H1 (cell line): Measurements from ENCODE around the gene THUMPD2. TPM values are rescaled to one million over a fixed set of nuclear protein-coding genes. Genes with fewer than 3 reads are reported as not detected.

Experiments used
- CTCF ChIA-PET: fragments of 300-600 bp; sonication (Branson Sonifier 250); formaldehyde crosslinking; loops from one replicate; lab custom pipeline; 2021; ENCODE audit not compliant: partially characterized antibody; lab: Charles Lee
- POLR2A ChIA-PET: fragments of 300-600 bp; sonication (Branson Sonifier 250); formaldehyde crosslinking; loops from one replicate; lab custom pipeline; 2021; ENCODE audit warnings: inconsistent platforms; ENCODE audit not compliant: partially characterized antibody; lab: Charles Lee
- DNase-seq, 2 experiments: peaks; one replicate each; pipeline versions ENCODE4 v3.0.0 to v3.0.0-alpha.2; 2010 to 2022; ENCODE audit warnings: low spot score in 2 of 2, low read depth in 1 of 2, mixed read lengths in 1 of 2
- FAIRE-seq: peaks from 2 replicates; lab custom pipeline; 2011; peaks lifted over from hg19 to GRCh38; lab: Jason Lieb, UNC
- H2AFZ ChIP-seq: 2 replicates; pipeline ENCODE4 v1.8.1; 2012; ENCODE audit warnings: low read length, inconsistent platforms
- H2AK5ac ChIP-seq: 2 replicates; pipeline ENCODE4 v1.6.1; 2013; ENCODE audit warnings: low read depth, low read length
- H2BK120ac ChIP-seq: replicated peaks from 2 replicates; pipeline ENCODE3; 2013; ENCODE audit warnings: low read depth, low read length, inconsistent platforms
- H2BK12ac ChIP-seq: 2 replicates; pipeline ENCODE4 v1.6.1; 2013; ENCODE audit warnings: low read depth, low read length
- H2BK15ac ChIP-seq: 2 replicates; pipeline ENCODE4 v1.6.1; 2013; ENCODE audit warnings: low read length
- H2BK20ac ChIP-seq: 2 replicates; pipeline ENCODE4 v1.6.1; 2013; ENCODE audit warnings: low read length
- H2BK5ac ChIP-seq: 2 replicates; pipeline ENCODE4 v1.6.1; 2013; ENCODE audit warnings: low read depth, low read length
- H3K14ac ChIP-seq: 2 replicates; pipeline ENCODE4 v1.6.1; 2013; ENCODE audit warnings: inconsistent platforms; ENCODE audit not compliant: insufficient read length
- H3K18ac ChIP-seq: 2 replicates; pipeline ENCODE4 v1.6.1; 2013; ENCODE audit warnings: low read length; ENCODE audit errors: extremely low read depth
- H3K23ac ChIP-seq: 2 replicates; pipeline ENCODE4 v1.6.1; 2013; ENCODE audit warnings: inconsistent platforms; ENCODE audit not compliant: insufficient read length
- H3K23me2 ChIP-seq: 2 replicates; pipeline ENCODE4 v1.6.1; 2013; ENCODE audit warnings: low read depth, low read length
- H3K27ac ChIP-seq: 2 replicates; pipeline ENCODE4 v1.6.1; 2011; ENCODE audit warnings: low read depth, low read length, inconsistent platforms
- H3K27me3 ChIP-seq, 4 experiments: replicated peaks in 1 of 4; 1 replicate in 1 of 4; 2 replicates in 3 of 4; pipeline versions ENCODE4 v1.6.1 to v1.8.1; 2011 to 2013; ENCODE audit warnings: low read length in 3 of 4, mild to moderate bottlenecking in 3 of 4, inconsistent platforms in 2 of 4, mixed read lengths in 2 of 4, moderate library complexity in 1 of 4; ENCODE audit not compliant: control insufficient read depth in 3 of 4, insufficient read depth in 3 of 4; ENCODE audit errors: extremely low read depth in 1 of 4
- H3K36me3 ChIP-seq, 4 experiments: 2 replicates each; pipeline versions ENCODE4 v1.6.1 to v1.8.1; 2011 to 2013; ENCODE audit warnings: mild to moderate bottlenecking in 4 of 4, low read length in 3 of 4, moderate library complexity in 2 of 4, control low read depth in 1 of 4, inconsistent platforms in 1 of 4; ENCODE audit not compliant: insufficient read depth in 4 of 4, control insufficient read depth in 2 of 4
- H3K4ac ChIP-seq: replicated peaks from 2 replicates; pipeline ENCODE3; 2013; ENCODE audit warnings: low read length, low read depth, mixed read lengths, inconsistent platforms; ENCODE audit not compliant: insufficient read length
- H3K4me1 ChIP-seq, 4 experiments: replicated peaks in 1 of 4; 1 replicate in 1 of 4; 2 replicates in 3 of 4; pipeline versions ENCODE4 v1.6.1 to v1.8.1; 2011 to 2013; ENCODE audit warnings: low read length in 3 of 4, inconsistent platforms in 2 of 4, mixed read lengths in 1 of 4; ENCODE audit not compliant: insufficient read depth in 4 of 4, control insufficient read depth in 3 of 4
- H3K4me2 ChIP-seq, 2 experiments: 2 replicates each; pipeline versions ENCODE4 v1.6.1 to v1.8.1; 2011 to 2013; ENCODE audit warnings: low read depth in 2 of 2, low read length in 2 of 2, control low read depth in 1 of 2, inconsistent platforms in 1 of 2, mild to moderate bottlenecking in 1 of 2; ENCODE audit not compliant: insufficient read depth in 1 of 2
- H3K4me3 ChIP-seq, 4 experiments: fragments of 200-600, 300-600 bp in 1 of 4; sonication (generic), shearing (Covaris generic), sonication (Bioruptor Twin) in 1 of 4; 2 replicates each; pipeline versions ENCODE4 v1.5.1 to v1.8.1; 2011 to 2016; ENCODE audit warnings: low read length in 4 of 4, low read depth in 3 of 4, control low read depth in 2 of 4, inconsistent platforms in 2 of 4, mild to moderate bottlenecking in 2 of 4, mixed read lengths in 1 of 4, moderate library complexity in 1 of 4; ENCODE audit not compliant: insufficient read depth in 2 of 4; ENCODE audit errors: extremely low read depth in 1 of 4
- H3K56ac ChIP-seq: replicated peaks from 2 replicates; pipeline ENCODE3; 2013; ENCODE audit warnings: low read depth, mild to moderate bottlenecking, mixed read lengths, low read length, inconsistent platforms; ENCODE audit not compliant: insufficient read length
- H3K79me1 ChIP-seq: 2 replicates; pipeline ENCODE4 v1.6.1; 2013; ENCODE audit warnings: low read depth, low read length, control low read depth
- H3K79me2 ChIP-seq, 2 experiments: 2 replicates each; pipeline versions ENCODE4 v1.6.1 to v1.8.1; 2012 to 2013; ENCODE audit warnings: low read length in 2 of 2, mild to moderate bottlenecking in 2 of 2, inconsistent platforms in 1 of 2; ENCODE audit not compliant: insufficient read depth in 2 of 2, control insufficient read depth in 1 of 2
- H3K9ac ChIP-seq, 4 experiments: replicated peaks in 1 of 4; 1 replicate in 1 of 4; 2 replicates in 3 of 4; pipeline versions ENCODE4 v1.6.1 to v1.8.1; 2011 to 2013; ENCODE audit warnings: low read depth in 3 of 4, low read length in 3 of 4, control low read depth in 2 of 4, mild to moderate bottlenecking in 2 of 4, moderate library complexity in 2 of 4, inconsistent platforms in 1 of 4; ENCODE audit errors: extremely low read depth in 1 of 4
- H3K9me3 ChIP-seq, 2 experiments: 2 replicates each; pipeline versions ENCODE4 v1.6.1 to v1.8.1; 2012 to 2013; ENCODE audit warnings: mild to moderate bottlenecking in 2 of 2, moderate library complexity in 2 of 2, control low read depth in 1 of 2, inconsistent platforms in 1 of 2, low read depth in 1 of 2, low read length in 1 of 2, mixed read lengths in 1 of 2; ENCODE audit not compliant: insufficient read depth in 2 of 2
- H4K20me1 ChIP-seq, 2 experiments: replicated peaks in 1 of 2; 2 replicates each; pipeline versions ENCODE3 to v1.8.1; 2011 to 2013; ENCODE audit warnings: inconsistent platforms in 2 of 2, low read length in 2 of 2, mild to moderate bottlenecking in 1 of 2; ENCODE audit not compliant: insufficient read depth in 2 of 2, control insufficient read depth in 1 of 2
- H4K5ac ChIP-seq: 2 replicates; pipeline ENCODE4 v1.6.1; 2013; ENCODE audit warnings: low read length, low read depth, mixed read lengths, inconsistent platforms; ENCODE audit not compliant: insufficient read length
- H4K8ac ChIP-seq: 2 replicates; pipeline ENCODE4 v1.8.0; 2013; ENCODE audit warnings: mild to moderate bottlenecking, moderate library complexity, low read length, inconsistent platforms; ENCODE audit not compliant: insufficient read depth; ENCODE audit errors: extremely low read depth
- H4K91ac ChIP-seq: replicated peaks from 2 replicates; pipeline ENCODE3; 2013; ENCODE audit warnings: low read length, mixed read lengths, inconsistent platforms; ENCODE audit not compliant: insufficient read length
- CBX5 ChIP-seq: fragments of 300-800, 300-1000 bp; sonication (generic); IDR thresholded peaks from 2 replicates; pipeline ENCODE4 v1.7.1; 2016; ENCODE audit warnings: antibody characterized with exemption, low read length, low read depth
- CHD2 ChIP-seq: IDR thresholded peaks from 2 replicates; pipeline ENCODE4 v1.6.1; 2012; ENCODE audit warnings: low read length, improper control_type of control experiment
- EP300 ChIP-seq, 2 experiments: IDR thresholded peaks; 1 replicate in 1 of 2; 2 replicates in 1 of 2; pipeline ENCODE4 v1.6.1; 2011 to 2012; ENCODE audit warnings: low read depth in 2 of 2, low read length in 2 of 2, mild to moderate bottlenecking in 2 of 2, borderline replicate concordance in 1 of 2, inconsistent platforms in 1 of 2, moderate library complexity in 1 of 2
- JUND ChIP-seq: IDR thresholded peaks from 2 replicates; pipeline ENCODE4 v1.6.1; 2011; ENCODE audit warnings: mild to moderate bottlenecking, improper control_type of control experiment, low read length
- MAFK ChIP-seq: IDR thresholded peaks from 2 replicates; pipeline ENCODE4 v1.6.1; 2012; ENCODE audit warnings: low read depth, mild to moderate bottlenecking, improper control_type of control experiment, low read length
- RAD21 ChIP-seq, 2 experiments: IDR thresholded peaks in 1 of 2; conservative IDR thresholded peaks in 1 of 2; 2 replicates each; pipeline ENCODE4 v1.6.1; 2011; ENCODE audit warnings: low read depth in 2 of 2, low read length in 2 of 2, improper control_type of control experiment in 1 of 2, inconsistent platforms in 1 of 2, mild to moderate bottlenecking in 1 of 2, moderate library complexity in 1 of 2
- SP4 ChIP-seq: IDR thresholded peaks from 2 replicates; pipeline ENCODE4 v1.6.1; 2012; ENCODE audit warnings: low read length, inconsistent platforms
- YY1 ChIP-seq: IDR thresholded peaks from 2 replicates; pipeline ENCODE4 v1.6.1; 2011; ENCODE audit warnings: low read depth, mild to moderate bottlenecking, low read length
- ZNF274 ChIP-seq: IDR thresholded peaks from 2 replicates; pipeline ENCODE4 v1.7.0; 2012; ENCODE audit warnings: low read length, borderline replicate concordance; ENCODE audit errors: extremely low read depth
- WGBS, 2 experiments: shearing (Covaris generic) in 1 of 2; methylation state at CpG; one replicate each; pipeline versions ENCODE4 v1.1.6 to v1.1.7; 2013 to 2015; ENCODE audit warnings: low lambda C conversion rate in 2 of 2, mixed read lengths in 2 of 2, inconsistent platforms in 1 of 2, low coverage in 1 of 2, missing lambda C conversion rate in 1 of 2; ENCODE audit not compliant: insufficient replicate concordance in 2 of 2, insufficient coverage in 1 of 2, insufficient read length in 1 of 2; ENCODE audit errors: extremely low coverage in 1 of 2, missing lambda C conversion rate in 1 of 2; 5-methylcytosine and 5-hydroxymethylcytosine counted together
- polyA plus RNA-seq, 7 experiments: library from polyadenylated mRNA; depleted of rRNA in 3 of 7; stranded (reverse) in 5 of 7; unstranded in 2 of 7; fragments of >200 nt in 5 of 7; fragments of 200-250 nt in 2 of 7; gene quantifications; 1 replicate in 5 of 7; 2 replicates in 1 of 7; 4 replicates in 1 of 7; pipeline versions ENCODE4 v1.2.1 to v1.2.3, GENCODE V29; 2011 to 2013; ENCODE audit warnings: missing spikeins in 2 of 7, mixed read lengths in 2 of 7
- total RNA-seq: library from RNA; stranded (reverse); fragmentation: NEBNext Ultra II Directional; extraction: Animal tissue kit (Norgen Biotek cat#: 25700); gene quantifications from 2 replicates; pipeline ENCODE4 v1.2.1, GENCODE V29; 2021
- TF ChIP-seq, protein P1 (sequence below), 3 experiments: IDR thresholded peaks; 1 replicate in 2 of 3; 2 replicates in 1 of 3; pipeline versions ENCODE4 v1.5.1 to v1.6.1; 2011; ENCODE audit warnings: low read length in 3 of 3, mild to moderate bottlenecking in 3 of 3, inconsistent platforms in 2 of 3, low read depth in 1 of 3, moderate library complexity in 1 of 3; ENCODE audit not compliant: insufficient read depth in 1 of 3; ENCODE audit errors: control extremely low read depth in 1 of 3

Gene THUMPD2
- total and polyA plus RNA-seq, 2 of the 8 experiments (the other 6 are each of a cell fraction or from before 2014, with no cell fraction given), result 8.6 to 17.0 TPM

GRCh38 chr2:39730685-39731302 lies 48.3 kb downstream of the THUMPD2 start:
- FAIRE-seq, result no peak
- Histone ChIP-seq H3K4me3 (no peak overlapping the region), H3K9me3 (no peaks in the 10 kb centered on the region), H4K20me1 (peaks cover 0 to 1% of the 10 kb centered on the region in 2 experiments), H3K56ac (no peak overlapping the region), H2BK12ac (no peak overlapping the region), H2BK15ac (no peak overlapping the region), H3K27me3 (no peaks in the 10 kb centered on the region), H3K36me3 (peaks cover 0 to 9% (median 4%) of the 10 kb centered on the region in 4 experiments; a peak in 3 of 8 replicates), H4K91ac (no peak overlapping the region), H2BK120ac (no peak overlapping the region), H3K4me1 (peaks cover 0 to 3% (median under 1%) of the 10 kb centered on the region in 4 experiments; a peak in 2 of 7 replicates), H2BK20ac (no peak overlapping the region), H3K4me2 (no peak overlapping the region), H3K79me1 (no peaks in the 10 kb centered on the region), H3K18ac (peak overlapping the region; percentile 11; the same call in 1 of the 2 replicates), H3K79me2 (peaks cover 0 to 11% of the 10 kb centered on the region in 2 experiments; a peak in 2 of 4 replicates), H4K8ac (no peak overlapping the region), H3K23me2 (no peaks in the 10 kb centered on the region), H3K14ac (no peak overlapping the region), H4K5ac (no peak overlapping the region), H2AK5ac (no peak overlapping the region), H3K9ac (no peak overlapping the region), H2BK5ac (no peak overlapping the region), H3K23ac (no peak overlapping the region), H3K4ac (no peak overlapping the region), H2AFZ (no peak overlapping the region), H3K27ac (no peak overlapping the region)
- ChIA-PET POLR2A (interaction anchor here (0.7 kb wide), 1 partner anchor 478 kb away, joined by 3 read pairs; no protein-coding TSS in a partner anchor), CTCF (interaction anchor here (0.7 to 9.8 kb wide), 63 partner anchors 9 to 815 kb away, joined by 3 to 109 read pairs (median 4); no protein-coding TSS in a partner anchor)
- WGBS, 2 experiments, result 84% methylated on average over 2 of the region's 2 CpGs; no CpG with 5 or more reads in 1 of the 2 experiments
- DNase-seq, result no peak
- TF ChIP-seq YY1 (no peak), EP300 (IDR thresholded peaks at IDR 0.05; ENCODE audit: borderline replicate concordance in 1 of 2, low read depth in 2 of 2, low read length in 2 of 2) (no peak), RAD21 (IDR thresholded peaks at IDR 0.05 in 1 of 2, conservative IDR thresholded peaks at IDR 0.05 in 1 of 2; ENCODE audit: low read depth in 2 of 2, low read length in 2 of 2) (peak; percentile 84 to 87), ZNF274 (no peak), CHD2 (no peak), CBX5 (no peak), JUND (no peak), MAFK (no peak), SP4 (no peak)
- TF ChIP-seq, protein P1, sequence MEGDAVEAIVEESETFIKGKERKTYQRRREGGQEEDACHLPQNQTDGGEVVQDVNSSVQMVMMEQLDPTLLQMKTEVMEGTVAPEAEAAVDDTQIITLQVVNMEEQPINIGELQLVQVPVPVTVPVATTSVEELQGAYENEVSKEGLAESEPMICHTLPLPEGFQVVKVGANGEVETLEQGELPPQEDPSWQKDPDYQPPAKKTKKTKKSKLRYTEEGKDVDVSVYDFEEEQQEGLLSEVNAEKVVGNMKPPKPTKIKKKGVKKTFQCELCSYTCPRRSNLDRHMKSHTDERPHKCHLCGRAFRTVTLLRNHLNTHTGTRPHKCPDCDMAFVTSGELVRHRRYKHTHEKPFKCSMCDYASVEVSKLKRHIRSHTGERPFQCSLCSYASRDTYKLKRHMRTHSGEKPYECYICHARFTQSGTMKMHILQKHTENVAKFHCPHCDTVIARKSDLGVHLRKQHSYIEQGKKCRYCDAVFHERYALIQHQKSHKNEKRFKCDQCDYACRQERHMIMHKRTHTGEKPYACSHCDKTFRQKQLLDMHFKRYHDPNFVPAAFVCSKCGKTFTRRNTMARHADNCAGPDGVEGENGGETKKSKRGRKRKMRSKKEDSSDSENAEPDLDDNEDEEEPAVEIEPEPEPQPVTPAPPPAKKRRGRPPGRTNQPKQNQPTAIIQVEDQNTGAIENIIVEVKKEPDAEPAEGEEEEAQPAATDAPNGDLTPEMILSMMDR (IDR thresholded peaks at IDR 0.05; ENCODE audit: control extremely low read depth in 1 of 3, insufficient read depth in 1 of 3, low read depth in 1 of 3, low read length in 3 of 3), result peak in 2 of 3 experiments; percentile 63 to 81; a peak in 3 of 4 replicates
